K562 (cell line): Measurements from ENCODE around the gene SFXN5. TPM values are rescaled to one million over a fixed set of nuclear protein-coding genes. Genes with fewer than 3 reads are reported as not detected.

Experiments
- CBX2 ChIP-seq: fragments of 200-600 bp; sonication (generic); IDR thresholded peaks from one replicate; pipeline ENCODE4 v1.6.1; 2012; ENCODE audit warnings: mild to moderate bottlenecking, low read length, inconsistent platforms; ENCODE audit not compliant: insufficient read depth, poor library complexity, severe bottlenecking
- CBX5 ChIP-seq: IDR thresholded peaks from 2 replicates; pipeline ENCODE4 v1.6.1; 2014; ENCODE audit warnings: low read depth, borderline replicate concordance
- DACH1 ChIP-seq: fragments of 450-650 bp; IDR thresholded peaks from 2 replicates; pipeline ENCODE4 v1.6.1; 2018; ENCODE audit not compliant: partially characterized antibody
- EGR1 ChIP-seq: fragments of 450-650 bp; conservative IDR thresholded peaks from 2 replicates; pipeline ENCODE4 v1.6.1; 2017; ENCODE audit warnings: mild to moderate bottlenecking
- ELF2 ChIP-seq: fragments of 250-450 bp; sonication (Bioruptor Pico); IDR thresholded peaks from 2 replicates; pipeline ENCODE4 v1.5.0; 2021; ENCODE audit warnings: mild to moderate bottlenecking
- FOXJ3 ChIP-seq: sonication (generic); formaldehyde crosslinking; IDR thresholded peaks from 2 replicates; pipeline ENCODE4 v1.4.0; 2020; ENCODE audit warnings: mild to moderate bottlenecking, missing genetic modification reagents
- FOXK1 ChIP-seq: sonication (generic); formaldehyde crosslinking; IDR thresholded peaks from 2 replicates; pipeline ENCODE4 v1.8.0; 2022; ENCODE audit warnings: missing genetic modification reagents, mild to moderate bottlenecking, borderline replicate concordance
- GABPA ChIP-seq: fragments of 200-800 bp; sonication (Bioruptor generic); conservative IDR thresholded peaks from 2 replicates; pipeline ENCODE4 v1.6.1; 2016; ENCODE audit warnings: low read depth, missing genetic modification characterization, missing compliant biosample characterization
- GTF2A2 ChIP-seq: IDR thresholded peaks from 2 replicates; pipeline ENCODE4 v1.6.1; 2016; ENCODE audit warnings: mild to moderate bottlenecking, missing genetic modification characterization, missing compliant biosample characterization
- MAFG ChIP-seq: fragments of 450-650 bp; conservative IDR thresholded peaks from 2 replicates; pipeline ENCODE4 v1.6.1; 2016; ENCODE audit warnings: missing genetic modification characterization, missing compliant biosample characterization
- MCM7 ChIP-seq, 2 experiments: fragments of 450-650 bp; IDR thresholded peaks; 2 replicates each; pipeline ENCODE4 v1.6.1; 2016 to 2018
- NCOR1 ChIP-seq: fragments of 450-650 bp; IDR thresholded peaks from 2 replicates; pipeline ENCODE4 v1.6.1; 2016; ENCODE audit warnings: mild to moderate bottlenecking, moderate library complexity
- NFYB ChIP-seq: IDR thresholded peaks from 2 replicates; pipeline ENCODE4 v1.6.1; 2011; ENCODE audit warnings: mild to moderate bottlenecking, moderate library complexity; ENCODE audit not compliant: insufficient read length; ENCODE audit errors: extremely low read depth
- NONO ChIP-seq, 2 experiments: fragments of 200-400 bp in 1 of 2; fragments of 450-650 bp in 1 of 2; formaldehyde crosslinking in 1 of 2; IDR thresholded peaks; 2 replicates each; pipeline ENCODE4 v1.6.1; 2017; ENCODE audit warnings: low read depth in 2 of 2, mild to moderate bottlenecking in 2 of 2, moderate library complexity in 2 of 2, low read length in 1 of 2
- RBM22 ChIP-seq: fragments of 200-400 bp; formaldehyde crosslinking; IDR thresholded peaks from 2 replicates; pipeline ENCODE4 v1.6.1; 2018; ENCODE audit warnings: low read length, low read depth; ENCODE audit not compliant: poor library complexity, severe bottlenecking
- SMARCA4 ChIP-seq: fragments of 450-650 bp; IDR thresholded peaks from 2 replicates; pipeline ENCODE4 v1.6.1; 2016
- SRSF3 ChIP-seq: fragments of 200-400 bp; formaldehyde crosslinking; IDR thresholded peaks from 2 replicates; pipeline ENCODE4 v1.6.1; 2016; ENCODE audit warnings: mild to moderate bottlenecking, low read length, moderate library complexity; ENCODE audit not compliant: insufficient read depth
- ZFPM2 ChIP-seq: fragments of 250-450 bp; sonication (Bioruptor Pico); IDR thresholded peaks from 2 replicates; pipeline ENCODE4 v1.5.1; 2022; ENCODE audit warnings: mild to moderate bottlenecking
- ZKSCAN1 ChIP-seq: fragments of 150-350 bp; IDR thresholded peaks from 2 replicates; pipeline ENCODE4 v1.6.1; 2016; ENCODE audit warnings: low read depth, low read length
- ZKSCAN3 ChIP-seq: fragments of 250-450 bp; sonication (Bioruptor Pico); IDR thresholded peaks from 2 replicates; pipeline ENCODE4 v1.4.0; 2020
- ZNF785 ChIP-seq: fragments of 250-450 bp; sonication (Bioruptor Pico); IDR thresholded peaks from 2 replicates; pipeline ENCODE4 v1.4.0; 2020; ENCODE audit warnings: mild to moderate bottlenecking
- ZSCAN29 ChIP-seq: fragments of 450-650 bp; IDR thresholded peaks from 2 replicates; pipeline ENCODE4 v1.6.1; 2017
- polyA plus RNA-seq, 8 experiments: library from polyadenylated mRNA; depleted of rRNA in 4 of 8; stranded (reverse) in 5 of 8; unstranded in 3 of 8; fragments of >200 nt; fragmentation: Nextera tagmentation in 2 of 8; fragmentation: Illumina TruSeq in 1 of 8; extraction: Ambion mirVana in 2 of 8; extraction: Trizol in 1 of 8; gene quantifications; 2 replicates each; pipeline versions ENCODE4 v1.2.1 to v1.2.3, GENCODE V29; 2011 to 2014; ENCODE audit warnings: inconsistent platforms in 1 of 8, missing spikeins in 1 of 8
- total RNA-seq, 7 experiments: library from RNA; depleted of rRNA in 6 of 7; stranded (reverse); fragments of >200 nt in 6 of 7; fragmentation: Illumina TruSeq in 2 of 7; extraction: Trizol in 2 of 7; gene quantifications; 2 replicates each; pipeline versions ENCODE4 v1.2.1 to v1.2.3, GENCODE V29; 2011 to 2021; ENCODE audit warnings: low replicate concordance in 1 of 7
- TF ChIP-seq, protein P1 (sequence below): fragments of 450-650 bp; formaldehyde crosslinking; IDR thresholded peaks from 2 replicates; pipeline ENCODE4 v1.4.0; 2022; ENCODE audit warnings: mild to moderate bottlenecking, moderate library complexity
- TF ChIP-seq, protein P2 (sequence below): sonication (generic); formaldehyde crosslinking; IDR thresholded peaks from 2 replicates; pipeline ENCODE4 v1.9.0; 2022; ENCODE audit warnings: mild to moderate bottlenecking, missing genetic modification reagents
- TF ChIP-seq, protein P3 (sequence below): fragments of 450-650 bp; formaldehyde crosslinking; IDR thresholded peaks from 2 replicates; pipeline ENCODE4 v1.4.0; 2020; ENCODE audit warnings: mild to moderate bottlenecking, mixed read lengths
- TF ChIP-seq, protein P4 (sequence below), 2 experiments: fragments of 450-650 bp; conservative IDR thresholded peaks; 2 replicates each; pipeline ENCODE4 v1.6.1; 2017; ENCODE audit warnings: mild to moderate bottlenecking in 2 of 2, moderate library complexity in 2 of 2

SFXN5 gene
- total and polyA plus RNA-seq, 9 of the 15 experiments (the other 6 are each of a cell fraction or from before 2014, with no cell fraction given): 8.3 to 22.6 (median 16.0) TPM

DNA sequence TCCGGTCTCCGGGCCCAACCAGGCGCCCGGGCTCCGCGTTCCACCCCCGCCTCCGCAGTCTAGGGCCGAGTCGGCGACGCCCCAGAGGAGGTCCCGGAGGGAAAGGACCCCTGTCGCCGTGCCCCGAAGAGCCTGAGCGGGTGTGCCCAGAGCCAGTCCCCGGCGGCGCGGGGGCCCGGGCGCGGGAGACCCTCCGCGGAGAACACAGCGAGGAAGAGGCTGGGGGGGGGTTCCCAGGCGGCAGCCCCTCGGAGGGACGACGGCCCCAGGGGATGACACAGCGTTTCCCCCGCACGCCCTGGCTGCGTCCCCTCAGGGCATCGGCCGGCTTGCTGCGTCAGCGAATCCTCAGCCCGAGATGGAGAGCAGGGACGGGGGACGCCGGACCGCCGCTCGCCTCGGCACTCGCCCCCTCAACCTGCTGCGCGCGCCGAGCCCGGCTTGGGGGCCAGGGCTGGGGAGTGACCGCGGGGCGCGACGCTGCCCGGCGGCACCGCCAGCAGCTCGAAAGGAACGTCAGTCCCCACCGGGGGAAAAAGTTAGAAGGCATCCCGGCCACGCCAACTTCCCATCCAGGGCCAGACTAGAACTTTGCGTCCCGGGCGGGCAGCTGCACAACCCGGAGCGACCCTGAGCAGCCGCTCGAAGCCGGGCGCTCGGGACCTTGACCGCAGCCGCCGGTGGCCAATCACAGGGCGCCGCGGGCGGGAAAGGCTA, 711 bp downstream of the SFXN5 start (continued):
- no peak for TF ChIP-seq ZNF785 (CRISPR knock-in tag)
- TF ChIP-seq NONO (IDR thresholded peaks at IDR 0.05; ENCODE audit: low read depth in 2 of 2, low read length in 1 of 2): peak in 1 of 2 experiments; percentile 57; a peak in 1 of 4 replicates
- TF ChIP-seq EGR1: peak; percentile 87
- TF ChIP-seq DACH1: no peak
- TF ChIP-seq GTF2A2 (tag): no peak
- TF ChIP-seq, protein P1, sequence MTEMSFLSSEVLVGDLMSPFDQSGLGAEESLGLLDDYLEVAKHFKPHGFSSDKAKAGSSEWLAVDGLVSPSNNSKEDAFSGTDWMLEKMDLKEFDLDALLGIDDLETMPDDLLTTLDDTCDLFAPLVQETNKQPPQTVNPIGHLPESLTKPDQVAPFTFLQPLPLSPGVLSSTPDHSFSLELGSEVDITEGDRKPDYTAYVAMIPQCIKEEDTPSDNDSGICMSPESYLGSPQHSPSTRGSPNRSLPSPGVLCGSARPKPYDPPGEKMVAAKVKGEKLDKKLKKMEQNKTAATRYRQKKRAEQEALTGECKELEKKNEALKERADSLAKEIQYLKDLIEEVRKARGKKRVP: no peak
- TF ChIP-seq SRSF3: no peak
- TF ChIP-seq ZKSCAN3: no peak
- TF ChIP-seq SMARCA4: no peak
- TF ChIP-seq GABPA: no peak
- TF ChIP-seq CBX2: no peak
- TF ChIP-seq, protein P2, sequence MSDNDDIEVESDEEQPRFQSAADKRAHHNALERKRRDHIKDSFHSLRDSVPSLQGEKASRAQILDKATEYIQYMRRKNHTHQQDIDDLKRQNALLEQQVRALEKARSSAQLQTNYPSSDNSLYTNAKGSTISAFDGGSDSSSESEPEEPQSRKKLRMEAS: no peak
- no peak for TF ChIP-seq ZKSCAN1
- TF ChIP-seq, protein P3, sequence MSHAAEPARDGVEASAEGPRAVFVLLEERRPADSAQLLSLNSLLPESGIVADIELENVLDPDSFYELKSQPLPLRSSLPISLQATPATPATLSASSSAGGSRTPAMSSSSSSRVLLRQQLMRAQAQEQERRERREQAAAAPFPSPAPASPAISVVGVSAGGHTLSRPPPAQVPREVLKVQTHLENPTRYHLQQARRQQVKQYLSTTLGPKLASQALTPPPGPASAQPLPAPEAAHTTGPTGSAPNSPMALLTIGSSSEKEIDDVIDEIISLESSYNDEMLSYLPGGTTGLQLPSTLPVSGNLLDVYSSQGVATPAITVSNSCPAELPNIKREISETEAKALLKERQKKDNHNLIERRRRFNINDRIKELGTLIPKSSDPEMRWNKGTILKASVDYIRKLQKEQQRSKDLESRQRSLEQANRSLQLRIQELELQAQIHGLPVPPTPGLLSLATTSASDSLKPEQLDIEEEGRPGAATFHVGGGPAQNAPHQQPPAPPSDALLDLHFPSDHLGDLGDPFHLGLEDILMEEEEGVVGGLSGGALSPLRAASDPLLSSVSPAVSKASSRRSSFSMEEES (CRISPR knock-in tag): no peak
- TF ChIP-seq MCM7 (IDR thresholded peaks at IDR 0.05): no peak
- peak; percentile 85 for TF ChIP-seq MAFG
- no peak; the same call in 1 of the 2 replicates for TF ChIP-seq NCOR1
- TF ChIP-seq RBM22: no peak
- no peak for TF ChIP-seq ZSCAN29
- no peak for TF ChIP-seq CBX5
- TF ChIP-seq FOXJ3 (CRISPR knock-in tag): no peak
- TF ChIP-seq, protein P4, sequence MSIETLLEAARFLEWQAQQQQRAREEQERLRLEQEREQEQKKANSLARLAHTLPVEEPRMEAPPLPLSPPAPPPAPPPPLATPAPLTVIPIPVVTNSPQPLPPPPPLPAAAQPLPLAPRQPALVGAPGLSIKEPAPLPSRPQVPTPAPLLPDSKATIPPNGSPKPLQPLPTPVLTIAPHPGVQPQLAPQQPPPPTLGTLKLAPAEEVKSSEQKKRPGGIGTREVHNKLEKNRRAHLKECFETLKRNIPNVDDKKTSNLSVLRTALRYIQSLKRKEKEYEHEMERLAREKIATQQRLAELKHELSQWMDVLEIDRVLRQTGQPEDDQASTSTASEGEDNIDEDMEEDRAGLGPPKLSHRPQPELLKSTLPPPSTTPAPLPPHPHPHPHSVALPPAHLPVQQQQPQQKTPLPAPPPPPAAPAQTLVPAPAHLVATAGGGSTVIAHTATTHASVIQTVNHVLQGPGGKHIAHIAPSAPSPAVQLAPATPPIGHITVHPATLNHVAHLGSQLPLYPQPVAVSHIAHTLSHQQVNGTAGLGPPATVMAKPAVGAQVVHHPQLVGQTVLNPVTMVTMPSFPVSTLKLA (conservative IDR thresholded peaks at IDR 0.05): 0 out of 4 replicates have a peak, but pooled peaks of 1 of the 2 experiments have one; percentile 7
- no peak for TF ChIP-seq ZFPM2 (CRISPR knock-in tag)
- no peak for TF ChIP-seq FOXK1 (CRISPR knock-in tag)
- no peak for TF ChIP-seq NFYB
- TF ChIP-seq ELF2 (CRISPR knock-in tag): no peak
